Measurements from ENCODE around the gene GADD45B. TPM values are rescaled to one million over a fixed set of nuclear protein-coding genes. Genes with fewer than 3 reads are reported as not detected.
"Not testable (repeated sequence)": the region's sequence is repeated elsewhere in the genome, so short reads cannot be mapped to it uniquely, and the experiment has no call there.

GADD45B gene
- total RNA-seq, 2 experiments from 2014 or later = 34.5 to 38.1 TPM

- H3K4me3 Mint-ChIP-seq = peak overlapping the region; percentile 59
- H3K9me3 Mint-ChIP-seq = no peaks in the 10 kb centered on the region
- ChIA-PET CTCF (interaction anchor here (0.8 to 1.8 kb wide), 3 partner anchors 17 to 120 kb away, joined by 3 to 7 read pairs (median 3); no protein-coding TSS in a partner anchor), POLR2A (interaction anchor here (2.8 kb wide), 1 partner anchor 18 kb away, joined by 21 read pairs; the partner anchor contains the start of gene GADD45B)
- H3K36me3 Mint-ChIP-seq = no peaks in the 10 kb centered on the region
- peaks cover 26% of the 10 kb centered on the region for H3K27me3 Mint-ChIP-seq
- peaks cover 21% of the 10 kb centered on the region for H3K4me1 Mint-ChIP-seq (ENCODE audit: low read depth)
- DNase-seq = peak; percentile 63
- intact Hi-C loops (cut with micrococcal nuclease) = no loop called here
- H3K27ac Mint-ChIP-seq = no peak overlapping the region
These were observed 18.7 kb downstream of the GADD45B start for GRCh38 chr19:2494447-2495129.

DNA sequence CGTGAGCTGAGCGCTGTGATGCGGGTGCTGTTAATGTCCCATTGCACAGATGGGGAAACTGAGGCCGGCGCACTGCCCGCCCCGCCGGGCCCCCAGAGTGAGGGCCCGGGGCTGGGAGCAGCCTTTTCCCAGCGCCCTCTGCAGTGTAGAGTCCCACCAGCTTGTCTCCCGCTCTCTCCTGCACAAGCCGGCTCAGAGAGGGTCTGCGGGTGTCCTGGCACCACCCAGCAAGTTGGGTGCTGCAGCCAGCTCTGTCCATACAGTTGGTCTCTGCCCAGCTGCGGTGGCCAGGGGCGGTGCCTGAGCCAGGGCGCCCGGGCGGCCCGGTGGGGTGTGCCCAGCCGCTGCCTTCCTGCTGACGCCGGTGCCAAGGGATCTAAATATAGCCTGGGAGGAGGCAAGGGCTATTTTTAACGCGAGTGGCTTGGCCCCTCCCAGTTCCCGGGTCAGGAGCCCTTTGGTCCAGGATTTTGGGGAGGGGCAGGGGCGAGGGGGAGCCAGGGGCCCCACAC, 19.3 kb downstream of the GADD45B start:
- no peak overlapping the region for H3K27ac Mint-ChIP-seq
- peak; percentile 25 for DNase-seq
- no peak overlapping the region for H3K4me3 Mint-ChIP-seq
- intact Hi-C loops (cut with micrococcal nuclease) = no loop called here
- H3K4me1 Mint-ChIP-seq (ENCODE audit: low read depth) = peaks cover 17% of the 10 kb centered on the region
- H3K36me3 Mint-ChIP-seq = no peaks in the 10 kb centered on the region
- peaks cover 25% of the 10 kb centered on the region for H3K27me3 Mint-ChIP-seq
- H3K9me3 Mint-ChIP-seq = no peaks in the 10 kb centered on the region
- ChIA-PET POLR2A (interaction anchor here (2.8 kb wide), 1 partner anchor 19 kb away, joined by 21 read pairs; the partner anchor contains the start of gene GADD45B), CTCF (interaction anchor here (0.8 to 1.8 kb wide), 3 partner anchors 17 to 119 kb away, joined by 3 to 7 read pairs (median 3); no protein-coding TSS in a partner anchor)

DNA sequence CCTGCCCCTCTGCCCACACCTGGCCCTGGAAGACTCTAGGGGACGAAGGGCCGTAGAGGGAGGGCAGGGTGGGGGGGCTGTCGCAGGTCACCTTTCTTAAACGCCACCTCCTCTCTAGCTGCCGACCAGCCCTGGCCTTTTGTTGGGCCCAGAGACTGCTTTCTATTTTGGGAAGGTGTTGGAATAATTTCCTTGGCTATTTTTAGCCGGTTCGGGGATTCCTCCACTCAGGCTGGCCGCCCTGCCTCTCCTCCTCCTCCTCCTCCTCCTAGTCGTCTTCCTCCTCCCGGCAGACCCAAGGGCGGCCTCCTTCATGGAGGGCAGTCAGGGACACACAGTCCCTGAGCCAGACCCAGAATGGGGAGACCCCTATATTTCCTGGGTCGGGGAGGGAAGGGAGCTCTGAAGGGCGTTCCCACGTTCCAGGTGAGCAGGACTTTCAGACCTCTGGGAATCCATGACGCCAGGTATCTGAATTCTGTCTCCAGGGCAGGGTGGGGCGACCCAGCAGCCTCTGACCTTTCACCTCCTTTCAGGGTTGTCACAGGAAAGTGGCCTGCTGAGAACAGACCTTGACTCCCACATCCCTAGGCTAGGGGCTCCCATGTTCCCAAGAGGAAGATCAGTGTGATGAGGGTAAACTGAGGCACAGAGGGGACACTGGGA, 19.9 kb downstream of the GADD45B start:
- Mint-ChIP-seq H3K27me3 (peaks cover 22% of the 10 kb centered on the region), H3K4me3 (peak overlapping the region; percentile 23), H3K4me1 (ENCODE audit: low read depth) (peaks cover 17% of the 10 kb centered on the region), H3K9me3 (no peaks in the 10 kb centered on the region), H3K27ac (no peak overlapping the region), H3K36me3 (no peaks in the 10 kb centered on the region)
- DNase-seq = no peak
- CTCF ChIA-PET = no interaction called here
- POLR2A ChIA-PET = interaction anchor here (2.8 kb wide), 1 partner anchor 19 kb away, joined by 21 read pairs; the partner anchor contains the start of gene GADD45B
- intact Hi-C loops (cut with micrococcal nuclease) = no loop called here

GRCh38 chr19:2497186-2497585, 21.3 kb downstream of the GADD45B start:
- H3K36me3 Mint-ChIP-seq = no peaks in the 10 kb centered on the region
- peaks cover 17% of the 10 kb centered on the region for H3K4me1 Mint-ChIP-seq (ENCODE audit: low read depth)
- peaks cover 16% of the 10 kb centered on the region for H3K27me3 Mint-ChIP-seq
- no peaks in the 10 kb centered on the region for H3K9me3 Mint-ChIP-seq
- no peak overlapping the region for H3K4me3 Mint-ChIP-seq
- ChIA-PET CTCF (interaction anchor here (0.7 to 1.9 kb wide), 3 partner anchors 23 to 114 kb away, joined by 3 to 7 read pairs (median 3); no protein-coding TSS in a partner anchor), POLR2A (interaction anchor here (0.5 to 1.1 kb wide), 2 partner anchors 21 to 171 kb away, joined by 3 to 5 read pairs; partner anchors contain the start of gene GADD45B)
- no peak for DNase-seq
- intact Hi-C loops (cut with micrococcal nuclease) = no loop called here
- H3K27ac Mint-ChIP-seq = no peak overlapping the region

DNA sequence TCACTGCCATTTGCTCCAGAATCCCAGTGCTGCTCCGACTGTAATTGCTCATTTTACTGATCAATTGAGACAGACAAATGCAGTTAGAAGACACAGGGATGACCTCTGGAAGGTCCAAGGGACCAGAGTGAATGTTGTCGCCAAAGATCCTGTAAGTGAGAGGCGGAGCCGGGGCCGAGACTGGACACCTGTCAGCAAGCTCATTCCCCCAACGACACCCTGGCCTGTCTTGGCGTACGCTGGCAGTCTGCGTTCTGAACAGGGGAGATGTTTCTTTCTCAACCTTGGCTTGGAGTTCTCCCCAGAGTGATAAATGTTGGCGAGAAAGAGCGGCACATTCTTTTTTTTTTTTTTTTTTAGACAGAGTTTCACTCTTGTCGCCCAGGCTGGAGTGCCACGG, 24.2 kb downstream of the GADD45B start:
- Mint-ChIP-seq H3K27me3 (peaks cover 6% of the 10 kb centered on the region), H3K4me1 (ENCODE audit: low read depth) (peaks cover 25% of the 10 kb centered on the region), H3K4me3 (no peak overlapping the region), H3K9me3 (no peaks in the 10 kb centered on the region), H3K27ac (no peak overlapping the region), H3K36me3 (no peaks in the 10 kb centered on the region)
- intact Hi-C loops (cut with micrococcal nuclease) = no loop called here
- CTCF ChIA-PET = no interaction called here
- POLR2A ChIA-PET = no interaction called here
- no peak for DNase-seq

DNA sequence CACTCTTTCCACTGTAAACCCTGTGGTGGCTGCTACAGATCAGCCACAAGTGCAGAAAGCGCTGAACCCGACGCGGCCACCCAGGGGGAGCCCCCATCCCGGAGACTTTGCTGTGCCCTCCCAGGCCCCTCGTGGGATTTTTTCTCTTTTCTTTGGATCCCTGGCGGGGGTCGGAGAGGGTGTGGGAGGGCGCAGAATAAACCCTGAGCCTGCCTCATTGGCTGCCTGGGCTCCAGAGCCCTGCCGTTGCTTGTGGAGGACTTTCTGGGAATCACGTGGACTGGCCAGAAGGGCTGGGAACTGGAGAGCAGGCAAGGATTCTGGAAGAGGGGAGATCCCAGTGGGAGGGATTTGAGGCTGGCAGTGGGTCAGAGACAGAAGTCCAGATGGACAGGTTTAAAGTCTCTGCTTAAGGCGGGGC, 24.9 kb downstream of the GADD45B start:
- intact Hi-C loops (cut with micrococcal nuclease) = no loop called here
- Mint-ChIP-seq H3K27me3 (peaks cover 6% of the 10 kb centered on the region), H3K4me3 (no peak overlapping the region), H3K27ac (no peak overlapping the region), H3K4me1 (ENCODE audit: low read depth) (peaks cover 23% of the 10 kb centered on the region), H3K9me3 (no peaks in the 10 kb centered on the region), H3K36me3 (no peaks in the 10 kb centered on the region)
- no peak for DNase-seq
- ChIA-PET CTCF (no interaction called here), POLR2A (no interaction called here)

GRCh38 chr19:2503521-2504109, 27.7 kb downstream of the GADD45B start:
- H3K27ac Mint-ChIP-seq = peak overlapping the region; percentile 76
- H3K4me1 Mint-ChIP-seq (ENCODE audit: low read depth) = peaks cover 27% of the 10 kb centered on the region
- peak; percentile 83 for DNase-seq
- CTCF ChIA-PET = interaction anchor here (0.5 to 2.1 kb wide), 7 partner anchors 24 to 145 kb away, joined by 3 to 5 read pairs (median 3); no protein-coding TSS in a partner anchor
- H3K4me3 Mint-ChIP-seq = peak overlapping the region; percentile 49
- POLR2A ChIA-PET = interaction anchor here (0.6 to 2.8 kb wide), 5 partner anchors 27 to 117 kb away, joined by 3 to 27 read pairs (median 3); partner anchors contain the start of gene GADD45B
- intact Hi-C loops (cut with micrococcal nuclease) = loop anchor here (2.0 kb wide), 2 partner anchors 27 to 49 kb away; partner anchors contain the start of gene GADD45B
- no peaks in the 10 kb centered on the region for H3K9me3 Mint-ChIP-seq
- peaks cover 6% of the 10 kb centered on the region for H3K27me3 Mint-ChIP-seq
- H3K36me3 Mint-ChIP-seq = no peaks in the 10 kb centered on the region

GRCh38 chr19:2506656-2507055, 30.7 kb downstream of the GADD45B start:
- CTCF ChIA-PET = interaction anchor here (0.9 to 2.0 kb wide), 4 partner anchors 104 to 142 kb away, joined by 3 to 8 read pairs (median 3); no protein-coding TSS in a partner anchor
- intact Hi-C loops (cut with micrococcal nuclease); POLR2A ChIA-PET: not testable (repeated sequence)

DNA sequence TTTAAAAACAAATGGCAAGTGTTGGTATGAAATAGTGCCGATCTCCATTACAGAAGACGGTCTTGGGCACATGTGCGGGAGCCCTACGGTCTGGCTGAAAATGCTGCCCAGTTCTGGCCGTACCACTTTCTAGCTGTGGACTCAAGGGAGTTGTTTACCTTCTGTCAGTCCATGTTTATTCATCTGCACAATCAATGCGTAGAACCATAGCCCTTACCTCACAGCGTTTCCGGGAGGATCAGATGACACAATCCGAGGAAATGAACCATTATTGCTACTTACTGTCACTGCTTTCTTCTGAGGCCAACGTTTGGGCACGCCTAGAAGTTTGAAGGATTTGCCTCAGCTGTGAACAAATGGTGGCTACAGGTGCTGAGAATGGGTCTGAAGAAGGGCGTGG, 31.2 kb downstream of the GADD45B start:
- intact Hi-C loops (cut with micrococcal nuclease) = no loop called here
- Mint-ChIP-seq H3K27me3 (peaks cover 2% of the 10 kb centered on the region), H3K4me1 (ENCODE audit: low read depth) (peaks cover 27% of the 10 kb centered on the region), H3K36me3 (no peaks in the 10 kb centered on the region), H3K9me3 (no peaks in the 10 kb centered on the region), H3K27ac (peak overlapping the region; percentile 33), H3K4me3 (no peak overlapping the region)
- CTCF ChIA-PET = interaction anchor here (1.1 to 2.0 kb wide), 3 partner anchors 104 to 111 kb away, joined by 3 to 8 read pairs (median 3); no protein-coding TSS in a partner anchor
- POLR2A ChIA-PET = no interaction called here
- peak; percentile 60 for DNase-seq

More at GRCh38 chr19:2506656-2507055, 30.7 kb downstream of the GADD45B start:
- DNase-seq, H3K27me3 Mint-ChIP-seq, H3K9me3 Mint-ChIP-seq, H3K4me3 Mint-ChIP-seq, H3K36me3 Mint-ChIP-seq, H3K27ac Mint-ChIP-seq: not testable (repeated sequence)
- H3K4me1 Mint-ChIP-seq (ENCODE audit: low read depth) = peaks cover 27% of the 10 kb centered on the region

DNA sequence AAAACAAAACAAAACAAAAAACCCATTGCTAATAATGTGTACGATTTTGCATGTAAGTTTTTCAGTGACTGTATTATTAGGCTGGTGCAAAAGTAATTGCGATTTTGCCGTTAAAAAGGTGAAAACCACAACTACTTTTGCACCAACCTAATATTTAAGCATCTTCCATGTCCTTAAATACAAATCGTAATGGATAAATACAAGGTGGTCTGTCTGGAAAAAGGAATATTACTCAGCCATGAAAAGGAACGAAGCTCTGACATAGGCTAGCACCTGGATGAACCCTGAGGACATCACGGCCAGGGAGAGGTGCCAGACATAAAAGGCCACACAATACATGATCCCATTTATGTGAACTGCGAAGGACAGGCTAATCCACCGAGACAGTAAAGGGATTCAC, 33.2 kb downstream of the GADD45B start:
- Mint-ChIP-seq H3K27me3 (peaks cover 2% of the 10 kb centered on the region), H3K36me3 (no peaks in the 10 kb centered on the region), H3K4me1 (ENCODE audit: low read depth) (peaks cover 13% of the 10 kb centered on the region), H3K27ac (no peak overlapping the region), H3K4me3 (no peak overlapping the region), H3K9me3 (no peaks in the 10 kb centered on the region)
- no peak for DNase-seq
- intact Hi-C loops (cut with micrococcal nuclease) = no loop called here
- ChIA-PET CTCF (no interaction called here), POLR2A (no interaction called here)

DNA sequence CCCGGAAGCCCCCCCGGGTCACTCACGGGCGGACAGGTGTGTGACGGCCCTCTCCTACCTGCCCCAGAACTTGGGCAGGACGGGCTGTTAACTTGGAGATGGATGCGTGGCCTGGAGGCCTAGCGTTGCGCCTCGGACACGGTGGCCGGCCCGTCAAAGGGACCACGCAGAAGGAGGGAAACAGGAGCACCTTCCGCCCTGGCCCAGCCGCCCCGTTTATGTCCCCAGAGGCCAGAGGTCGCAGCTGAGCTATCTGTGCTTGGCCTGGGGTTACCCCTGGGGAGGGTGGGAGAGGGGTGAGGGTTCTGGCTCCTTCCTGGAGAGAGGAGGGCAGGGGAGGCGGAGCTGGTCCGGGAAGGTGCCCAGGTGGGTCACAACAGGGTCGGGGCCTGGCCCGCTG, 35.6 kb downstream of the GADD45B start:
- intact Hi-C loops (cut with micrococcal nuclease) = no loop called here
- Mint-ChIP-seq H3K4me1 (ENCODE audit: low read depth) (peaks cover 8% of the 10 kb centered on the region), H3K27ac (no peak overlapping the region), H3K4me3 (no peak overlapping the region), H3K36me3 (no peaks in the 10 kb centered on the region), H3K27me3 (no peaks in the 10 kb centered on the region), H3K9me3 (no peaks in the 10 kb centered on the region)
- CTCF ChIA-PET = no interaction called here
- DNase-seq = no peak
- POLR2A ChIA-PET = no interaction called here

DNA sequence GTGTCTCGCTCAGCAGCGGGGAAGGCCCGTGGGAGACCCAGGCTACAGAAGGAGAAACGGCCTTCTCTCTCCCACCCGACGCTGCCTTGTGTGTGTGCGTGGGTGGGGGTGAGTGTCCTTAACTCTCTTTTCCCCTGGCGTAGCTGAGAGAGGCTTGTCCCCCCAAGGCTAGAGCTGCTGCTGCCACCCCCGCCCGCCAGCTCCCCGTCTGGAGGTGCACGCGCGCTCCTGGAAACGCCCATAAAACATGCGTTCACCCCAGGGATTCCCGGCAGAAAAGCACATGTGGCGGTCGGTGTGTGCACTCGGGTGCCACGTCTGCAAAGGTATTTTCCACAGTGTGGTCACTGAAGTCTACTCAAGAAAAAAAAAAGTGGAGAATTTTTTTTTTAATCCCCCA, 36.1 kb downstream of the GADD45B start:
- no peaks in the 10 kb centered on the region for H3K36me3 Mint-ChIP-seq
- ChIA-PET POLR2A (no interaction called here), CTCF (no interaction called here)

More for the DNA sequence above, 36.1 kb downstream of the GADD45B start:
- H3K4me1 Mint-ChIP-seq (ENCODE audit: low read depth) = peaks cover 7% of the 10 kb centered on the region
- no peaks in the 10 kb centered on the region for H3K27me3 Mint-ChIP-seq
- no peak for DNase-seq
- no peak overlapping the region for H3K4me3 Mint-ChIP-seq
- intact Hi-C loops (cut with micrococcal nuclease) = no loop called here
- no peaks in the 10 kb centered on the region for H3K9me3 Mint-ChIP-seq
- no peak overlapping the region for H3K27ac Mint-ChIP-seq
